ENCODE measurements around the gene FBH1. TPM values are rescaled to one million over a fixed set of nuclear protein-coding genes. Genes with fewer than 3 reads are reported as not detected.

Gene FBH1
- total and polyA plus RNA-seq, 9 of the 15 experiments (the other 6 are each of a cell fraction or from before 2014, with no cell fraction given): 13.4 to 108 (median 77.8) TPM

DNA sequence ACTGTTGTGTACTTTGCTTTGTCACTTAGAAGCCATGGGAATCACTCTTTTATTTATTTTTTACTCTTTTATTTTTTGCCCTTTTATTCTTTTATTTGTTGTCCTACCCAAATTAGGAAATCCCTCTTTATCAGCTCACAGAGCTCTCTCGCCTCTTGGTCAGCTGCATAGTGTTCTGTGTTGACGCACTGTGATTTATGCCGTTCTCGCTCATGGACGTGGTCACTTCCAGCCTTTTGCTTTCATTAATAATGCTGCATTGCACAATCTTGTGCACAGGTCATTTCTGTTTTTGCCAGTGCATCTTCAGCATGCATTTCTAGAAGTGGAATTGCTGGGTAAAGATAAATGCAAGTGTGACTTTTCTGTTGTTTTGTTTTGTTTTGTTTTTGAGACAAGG is 42.3 kb downstream of the FBH1 start (continued):
- TF ChIP-seq NCOA2 (IDR thresholded peaks at IDR 0.05; ENCODE audit: partially characterized antibody in 2 of 2): no peak
- TF ChIP-seq, protein P1, sequence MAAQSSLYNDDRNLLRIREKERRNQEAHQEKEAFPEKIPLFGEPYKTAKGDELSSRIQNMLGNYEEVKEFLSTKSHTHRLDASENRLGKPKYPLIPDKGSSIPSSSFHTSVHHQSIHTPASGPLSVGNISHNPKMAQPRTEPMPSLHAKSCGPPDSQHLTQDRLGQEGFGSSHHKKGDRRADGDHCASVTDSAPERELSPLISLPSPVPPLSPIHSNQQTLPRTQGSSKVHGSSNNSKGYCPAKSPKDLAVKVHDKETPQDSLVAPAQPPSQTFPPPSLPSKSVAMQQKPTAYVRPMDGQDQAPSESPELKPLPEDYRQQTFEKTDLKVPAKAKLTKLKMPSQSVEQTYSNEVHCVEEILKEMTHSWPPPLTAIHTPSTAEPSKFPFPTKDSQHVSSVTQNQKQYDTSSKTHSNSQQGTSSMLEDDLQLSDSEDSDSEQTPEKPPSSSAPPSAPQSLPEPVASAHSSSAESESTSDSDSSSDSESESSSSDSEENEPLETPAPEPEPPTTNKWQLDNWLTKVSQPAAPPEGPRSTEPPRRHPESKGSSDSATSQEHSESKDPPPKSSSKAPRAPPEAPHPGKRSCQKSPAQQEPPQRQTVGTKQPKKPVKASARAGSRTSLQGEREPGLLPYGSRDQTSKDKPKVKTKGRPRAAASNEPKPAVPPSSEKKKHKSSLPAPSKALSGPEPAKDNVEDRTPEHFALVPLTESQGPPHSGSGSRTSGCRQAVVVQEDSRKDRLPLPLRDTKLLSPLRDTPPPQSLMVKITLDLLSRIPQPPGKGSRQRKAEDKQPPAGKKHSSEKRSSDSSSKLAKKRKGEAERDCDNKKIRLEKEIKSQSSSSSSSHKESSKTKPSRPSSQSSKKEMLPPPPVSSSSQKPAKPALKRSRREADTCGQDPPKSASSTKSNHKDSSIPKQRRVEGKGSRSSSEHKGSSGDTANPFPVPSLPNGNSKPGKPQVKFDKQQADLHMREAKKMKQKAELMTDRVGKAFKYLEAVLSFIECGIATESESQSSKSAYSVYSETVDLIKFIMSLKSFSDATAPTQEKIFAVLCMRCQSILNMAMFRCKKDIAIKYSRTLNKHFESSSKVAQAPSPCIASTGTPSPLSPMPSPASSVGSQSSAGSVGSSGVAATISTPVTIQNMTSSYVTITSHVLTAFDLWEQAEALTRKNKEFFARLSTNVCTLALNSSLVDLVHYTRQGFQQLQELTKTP (IDR thresholded peaks at IDR 0.05; ENCODE audit: low read depth in 1 of 2, partially characterized antibody in 2 of 2): no peak
- TF ChIP-seq MAFG (tag; conservative IDR thresholded peaks at IDR 0.05): 0 out of 2 replicates have a peak, but pooled peaks have one; percentile 16
- peak; percentile 58 for TF ChIP-seq C11orf30 (IDR thresholded peaks at IDR 0.05; ENCODE audit: low read depth)
- no peak for TF ChIP-seq KHSRP (IDR thresholded peaks at IDR 0.05)
- no peak for TF ChIP-seq ZNF197 (CRISPR knock-in tag; IDR thresholded peaks at IDR 0.05; ENCODE audit: low read depth)
- no peak for TF ChIP-seq ZNF282 (CRISPR knock-in tag; IDR thresholded peaks at IDR 0.05)
- no peak for TF ChIP-seq NFE2L1 (tag; IDR thresholded peaks at IDR 0.05; ENCODE audit: borderline replicate concordance, low read depth)
- TF ChIP-seq ETV1 (tag; conservative IDR thresholded peaks at IDR 0.05; ENCODE audit: low read depth): no peak
- TF ChIP-seq FOXK2 (conservative IDR thresholded peaks at IDR 0.05 in 1 of 2, IDR thresholded peaks at IDR 0.05 in 1 of 2; ENCODE audit: low read depth in 2 of 2): no peak
- TF ChIP-seq ATF7 (IDR thresholded peaks at IDR 0.05): no peak
- TF ChIP-seq FIP1L1 (IDR thresholded peaks at IDR 0.05; ENCODE audit: low read depth, low read length, poor library complexity, severe bottlenecking): no peak
- TF ChIP-seq RCOR1 (IDR thresholded peaks at IDR 0.05; ENCODE audit: borderline replicate concordance in 1 of 2, low read depth in 2 of 2, low read length in 2 of 2): peak in 1 of 2 experiments; percentile 28; a peak in 1 of 4 replicates
- TF ChIP-seq MCM7 (IDR thresholded peaks at IDR 0.05): no peak
- no peak for TF ChIP-seq MTA3 (IDR thresholded peaks at IDR 0.05; ENCODE audit: borderline replicate concordance)
- TF ChIP-seq TBP (optimal IDR thresholded peaks at IDR 0.05; ENCODE audit: low read depth, low read length): no peak
- TF ChIP-seq TEAD4 (IDR thresholded peaks at IDR 0.05; ENCODE audit: low read length): no peak
- TF ChIP-seq TEAD4 (CRISPR knock-in tag; IDR thresholded peaks at IDR 0.05; ENCODE audit: borderline replicate concordance): no peak
- no peak for TF ChIP-seq RFX7 (CRISPR knock-in tag; IDR thresholded peaks at IDR 0.05)
- TF ChIP-seq KLF16 (IDR thresholded peaks at IDR 0.05): no peak
- TF ChIP-seq ZNF561 (CRISPR knock-in tag; conservative IDR thresholded peaks at IDR 0.05): no peak
- no peak for TF ChIP-seq ZNF134 (CRISPR knock-in tag; conservative IDR thresholded peaks at IDR 0.05)
- no peak for TF ChIP-seq ZKSCAN3 (CRISPR knock-in tag; IDR thresholded peaks at IDR 0.05)
- no peak for TF ChIP-seq BRF1 (IDR thresholded peaks at IDR 0.05; ENCODE audit: borderline replicate concordance, extremely low read depth, insufficient read length)
- TF ChIP-seq, protein P2, sequence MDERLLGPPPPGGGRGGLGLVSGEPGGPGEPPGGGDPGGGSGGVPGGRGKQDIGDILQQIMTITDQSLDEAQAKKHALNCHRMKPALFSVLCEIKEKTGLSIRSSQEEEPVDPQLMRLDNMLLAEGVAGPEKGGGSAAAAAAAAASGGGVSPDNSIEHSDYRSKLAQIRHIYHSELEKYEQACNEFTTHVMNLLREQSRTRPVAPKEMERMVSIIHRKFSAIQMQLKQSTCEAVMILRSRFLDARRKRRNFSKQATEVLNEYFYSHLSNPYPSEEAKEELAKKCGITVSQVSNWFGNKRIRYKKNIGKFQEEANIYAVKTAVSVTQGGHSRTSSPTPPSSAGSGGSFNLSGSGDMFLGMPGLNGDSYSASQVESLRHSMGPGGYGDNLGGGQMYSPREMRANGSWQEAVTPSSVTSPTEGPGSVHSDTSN (CRISPR knock-in tag; IDR thresholded peaks at IDR 0.05; ENCODE audit: low read depth): no peak
- TF ChIP-seq, protein P2 (tag; conservative IDR thresholded peaks at IDR 0.05; ENCODE audit: low read depth): peak; percentile 96

Measured in K562 (cell line).